ENCODE measurements around the gene ADSL. TPM values are rescaled to one million over a fixed set of nuclear protein-coding genes. Genes with fewer than 3 reads are reported as not detected.
A peak's percentile ranks its signal among the peaks of the same experiment; 100 is the strongest.

Gene ADSL
- total RNA-seq, 1 experiment from 2014 or later = 93.8 TPM

GRCh38 chr22:40345815-40346184, 500 bp upstream of the ADSL start:
- TF ChIP-seq EZH2phosphoT487 (IDR thresholded peaks at IDR 0.05; ENCODE audit: borderline replicate concordance, low read length) (no peak), EZH2 (IDR thresholded peaks at IDR 0.05; ENCODE audit: low read length, unreplicated experiment) (no peak), CTCF (conservative IDR thresholded peaks at IDR 0.05; ENCODE audit: low read depth, low read length) (no peak)
- peaks cover 6% of the 10 kb centered on the region; the same call in 1 of the 2 replicates for H3K36me3 ChIP-seq (ENCODE audit: low read depth, low read length)
- intact Hi-C loops (cut with micrococcal nuclease) = loop anchor here (2.0 to 5.0 kb wide), 4 partner anchors 108 to 301 kb away; partner anchors contain the start of gene TNRC6B
- peak overlapping the region; percentile 90 for H2AFZ ChIP-seq (ENCODE audit: low read length)
- H3K27ac ChIP-seq (ENCODE audit: low read length) = peak overlapping the region; percentile 76
- H3K4me2 ChIP-seq (ENCODE audit: low read length) = peak overlapping the region; percentile 89
- H3K4me3 ChIP-seq (ENCODE audit: low read length) = peak overlapping the region; percentile 92
- peaks cover 6% of the 10 kb centered on the region; the same call in 1 of the 2 replicates for H3K4me1 ChIP-seq (ENCODE audit: insufficient read depth, low read length)
- DNase-seq (peak; percentile 19), ATAC-seq (peak; percentile 35)
- no peaks in the 10 kb centered on the region for H3K27me3 ChIP-seq (ENCODE audit: low read length)
- no peaks in the 10 kb centered on the region for H4K20me1 ChIP-seq (ENCODE audit: low read length)
- ChIA-PET CTCF (no interaction called here), POLR2A (ENCODE audit: unreplicated experiment) (interaction anchor here (1.2 kb wide), 1 partner anchor 302 kb away, joined by 7 read pairs; no protein-coding TSS in a partner anchor)
- peak overlapping the region; percentile 83 for H3K9ac ChIP-seq (ENCODE audit: low read length)
- H3K9me3 ChIP-seq (ENCODE audit: low read length) = no peaks in the 10 kb centered on the region
- H3F3A ChIP-seq (ENCODE audit: low read length, unreplicated experiment) = no peaks in the 10 kb centered on the region
- BruUV-seq (replicated peaks) = TSS peak; percentile 95
- H3K79me2 ChIP-seq (ENCODE audit: low read length) = peaks cover 34% of the 10 kb centered on the region
- H3K9me2 ChIP-seq (replicated peaks; ENCODE audit: low read length) = no peaks in the 10 kb centered on the region

- TF ChIP-seq CTCF (conservative IDR thresholded peaks at IDR 0.05; ENCODE audit: low read depth, low read length) (no peak), EZH2 (IDR thresholded peaks at IDR 0.05; ENCODE audit: low read length, unreplicated experiment) (no peak), EZH2phosphoT487 (IDR thresholded peaks at IDR 0.05; ENCODE audit: borderline replicate concordance, low read length) (no peak)
- peak overlapping the region; percentile 76 for H3K27ac ChIP-seq (ENCODE audit: low read length)
- H3K36me3 ChIP-seq (ENCODE audit: low read depth, low read length) = peaks cover 6% of the 10 kb centered on the region; the same call in 1 of the 2 replicates
- H3K9me3 ChIP-seq (ENCODE audit: low read length) = no peaks in the 10 kb centered on the region
- ChIA-PET POLR2A (ENCODE audit: unreplicated experiment) (interaction anchor here (0.7 kb wide), 1 partner anchor 193 kb away, joined by 4 read pairs; no protein-coding TSS in a partner anchor), CTCF (no interaction called here)
- intact Hi-C loops (cut with micrococcal nuclease) = loop anchor here (2.0 to 5.0 kb wide), 3 partner anchors 110 to 302 kb away; partner anchors contain the start of gene TNRC6B
- BruUV-seq (replicated peaks) = TSS peak; percentile 56
- peak overlapping the region; percentile 92 for H3K4me3 ChIP-seq (ENCODE audit: low read length)
- no peaks in the 10 kb centered on the region for H3F3A ChIP-seq (ENCODE audit: low read length, unreplicated experiment)
- H3K4me1 ChIP-seq (ENCODE audit: insufficient read depth, low read length) = peaks cover 6% of the 10 kb centered on the region; the same call in 1 of the 2 replicates
- H2AFZ ChIP-seq (ENCODE audit: low read length) = peak overlapping the region; percentile 90
- no peaks in the 10 kb centered on the region for H3K27me3 ChIP-seq (ENCODE audit: low read length)
- no peak for ATAC-seq
- H3K9me2 ChIP-seq (replicated peaks; ENCODE audit: low read length) = no peaks in the 10 kb centered on the region
- peak overlapping the region; percentile 89 for H3K4me2 ChIP-seq (ENCODE audit: low read length)
- H3K79me2 ChIP-seq (ENCODE audit: low read length) = peaks cover 34% of the 10 kb centered on the region
- H3K9ac ChIP-seq (ENCODE audit: low read length) = peak overlapping the region; percentile 83
- no peak for DNase-seq
- H4K20me1 ChIP-seq (ENCODE audit: low read length) = no peaks in the 10 kb centered on the region
Measured at GRCh38 chr22:40347300-40347699, 1.0 kb downstream of the ADSL start.
